HG02678 (cell line): ENCODE data around the gene NOB1.
"Not testable (repeated sequence)": the region's sequence is repeated elsewhere in the genome, so short reads cannot be mapped to it uniquely, and the experiment has no call there.

ENCODE experiments used
- ATAC-seq: cut with Tn5 transposase; IDR thresholded peaks from one replicate; pipeline ENCODE4 v1.9.1; 2021; ENCODE audit warnings: mild to moderate bottlenecking, moderate library complexity; ENCODE audit not compliant: unreplicated experiment

NOB1 gene

GRCh38 chr16:69754469-69755310, at the start of gene NOB1:
NOB1 (minus strand) TSS chr16:69754926; CDS start chr16:69754910, 16 bp downstream.
- ATAC-seq, result peak; percentile 99

- ATAC-seq, result no peak
Measured at GRCh38 chr16:69804297-69804696, 49.6 kb upstream of the NOB1 start.

GRCh38 chr16:69799611-69800031, 44.9 kb upstream of the NOB1 start:
- no peak for ATAC-seq

- ATAC-seq, result no peak
Measured at GRCh38 chr16:69798466-69798865, 43.7 kb upstream of the NOB1 start.

GRCh38 chr16:69796285-69797118, 41.8 kb upstream of the NOB1 start:
- no peak for ATAC-seq

GRCh38 chr16:69794486-69794885, 39.8 kb upstream of the NOB1 start:
- ATAC-seq, result no peak

GRCh38 chr16:69793526-69793925, 38.8 kb upstream of the NOB1 start:
- ATAC-seq, result no peak

GRCh38 chr16:69791391-69791847, 36.7 kb upstream of the NOB1 start:
- not testable (repeated sequence) for ATAC-seq

GRCh38 chr16:69787883-69788282, 33.2 kb upstream of the NOB1 start:
- ATAC-seq, result no peak

GRCh38 chr16:69784586-69784985, 29.9 kb upstream of the NOB1 start:
- no peak for ATAC-seq

GRCh38 chr16:69781118-69781517, 26.4 kb upstream of the NOB1 start:
- no peak for ATAC-seq

- no peak for ATAC-seq
Measured at GRCh38 chr16:69779724-69780123, 25.0 kb upstream of the NOB1 start.

GRCh38 chr16:69775563-69775962, 20.8 kb upstream of the NOB1 start:
- ATAC-seq, result no peak

GRCh38 chr16:69773260-69773947, 18.7 kb upstream of the NOB1 start:
- peak; percentile 43 for ATAC-seq

GRCh38 chr16:69771651-69771967, 16.9 kb upstream of the NOB1 start:
- no peak for ATAC-seq

- no peak for ATAC-seq
Measured at GRCh38 chr16:69769404-69769803, 14.7 kb upstream of the NOB1 start.

GRCh38 chr16:69768666-69769065, 13.9 kb upstream of the NOB1 start:
- no peak for ATAC-seq

- no peak for ATAC-seq
Measured at GRCh38 chr16:69767459-69768229, 12.9 kb upstream of the NOB1 start.

- no peak for ATAC-seq
Measured at GRCh38 chr16:69763599-69763942, 8.8 kb upstream of the NOB1 start.

- no peak for ATAC-seq
Measured at GRCh38 chr16:69762814-69763598, 8.3 kb upstream of the NOB1 start.
